Measurements from ENCODE around the gene SH2B3.

The SH2B3 gene

GRCh38 chr12:111405859-111406473, at the start of gene SH2B3:
Gene SH2B3 (plus strand): TSS chr12:111405923. CDS start chr12:111418146, 12,223 bp downstream.
- Histone ChIP-seq H3K9ac (ENCODE audit: low read length) (peak within 1 kb of the TSS; percentile 73), H3K4me1 (ENCODE audit: control insufficient read depth, insufficient read depth, low read length) (peaks cover 23% of the 10 kb centered on the region), H3K36me3 (ENCODE audit: control insufficient read depth, insufficient read depth, low read length) (no peaks in the 10 kb centered on the region), H3K9me3 (ENCODE audit: control insufficient read depth, low read length) (no peaks in the 10 kb centered on the region), H3K27me3 (ENCODE audit: control insufficient read depth, insufficient read depth, low read length) (peaks cover 6% of the 10 kb centered on the region), H3K4me3 (ENCODE audit: low read length) (peak within 1 kb of the TSS; percentile 44)

DNA sequence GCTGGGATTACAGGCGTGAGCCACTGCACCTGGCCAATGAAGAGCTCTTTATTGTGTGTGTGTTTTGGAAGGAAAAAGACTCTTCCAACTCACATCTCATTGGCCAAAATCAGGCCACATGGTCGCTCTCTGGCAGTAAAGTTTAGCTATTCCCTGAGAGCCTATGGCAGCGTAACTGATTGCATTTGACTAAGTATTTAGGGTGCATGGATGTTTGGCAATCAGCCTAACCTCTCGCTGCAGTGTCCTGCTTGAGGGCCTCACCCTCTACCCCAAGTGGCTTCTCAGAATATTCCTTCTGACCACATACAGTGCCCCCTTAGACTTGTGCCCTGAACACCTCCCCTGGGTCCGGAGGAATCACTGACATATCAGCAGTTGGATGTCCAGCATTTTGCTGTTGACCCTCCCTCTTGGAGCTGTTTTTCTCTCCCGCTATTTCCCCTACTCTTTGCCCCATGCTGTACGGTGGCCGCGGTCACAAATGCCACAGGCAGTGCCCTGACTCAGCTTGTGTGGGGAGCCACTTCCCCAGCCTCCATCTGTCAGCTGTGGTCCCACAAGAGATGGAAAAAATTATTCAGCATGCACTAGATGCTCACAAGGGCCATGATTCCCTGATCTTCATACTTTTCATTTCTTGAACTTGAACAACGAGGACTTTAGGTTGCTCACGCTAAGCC, 46.4 kb upstream of the SH2B3 start:
- Histone ChIP-seq H3K9me3 (ENCODE audit: control insufficient read depth, low read length) (no peaks in the 10 kb centered on the region), H3K4me1 (ENCODE audit: control insufficient read depth, insufficient read depth, low read length) (peaks cover 17% of the 10 kb centered on the region), H3K9ac (ENCODE audit: low read length) (no peak overlapping the region), H3K36me3 (ENCODE audit: control insufficient read depth, insufficient read depth, low read length) (no peaks in the 10 kb centered on the region), H3K4me3 (ENCODE audit: low read length) (no peak overlapping the region), H3K27me3 (ENCODE audit: control insufficient read depth, insufficient read depth, low read length) (no peaks in the 10 kb centered on the region)

GRCh38 chr12:111359914-111360276, 45.8 kb upstream of the SH2B3 start:
- H3K36me3 ChIP-seq (ENCODE audit: control insufficient read depth, insufficient read depth, low read length) = no peaks in the 10 kb centered on the region
- H3K9me3 ChIP-seq (ENCODE audit: control insufficient read depth, low read length) = no peaks in the 10 kb centered on the region
- no peaks in the 10 kb centered on the region for H3K27me3 ChIP-seq (ENCODE audit: control insufficient read depth, insufficient read depth, low read length)
- no peak overlapping the region for H3K9ac ChIP-seq (ENCODE audit: low read length)
- peaks cover 23% of the 10 kb centered on the region for H3K4me1 ChIP-seq (ENCODE audit: control insufficient read depth, insufficient read depth, low read length)
- no peak overlapping the region for H3K4me3 ChIP-seq (ENCODE audit: low read length)

DNA sequence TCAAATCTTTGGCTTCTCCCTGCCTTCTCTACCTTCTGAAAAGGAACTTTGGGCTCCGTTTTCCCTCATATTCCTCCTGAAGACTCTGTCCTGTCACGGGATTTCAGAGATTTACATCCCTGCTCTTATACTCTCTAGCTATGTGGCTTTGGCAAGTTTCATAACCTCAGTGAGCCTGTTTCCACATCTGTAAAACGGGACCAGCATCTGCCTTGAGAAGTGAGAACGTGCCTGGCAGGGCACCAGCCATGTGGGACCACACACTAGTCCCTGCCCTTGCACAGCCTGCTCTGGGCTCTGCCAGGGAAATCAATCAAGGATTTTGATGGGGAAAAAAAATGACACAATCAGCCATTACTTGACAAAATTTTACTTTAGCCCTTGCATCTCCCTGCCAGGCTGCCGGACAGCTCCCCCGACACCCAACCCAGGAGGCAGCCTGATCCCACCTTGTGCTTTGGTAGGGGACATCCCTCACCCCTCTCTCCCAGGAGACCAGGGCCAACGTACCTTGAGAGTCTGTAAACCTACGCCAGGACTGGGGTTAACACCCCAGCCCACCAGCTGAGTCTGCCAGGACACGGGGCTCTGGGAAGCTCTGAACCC, 45.3 kb upstream of the SH2B3 start:
- no peaks in the 10 kb centered on the region for H3K36me3 ChIP-seq (ENCODE audit: control insufficient read depth, insufficient read depth, low read length)
- no peak overlapping the region for H3K9ac ChIP-seq (ENCODE audit: low read length)
- no peak overlapping the region for H3K4me3 ChIP-seq (ENCODE audit: low read length)
- H3K27me3 ChIP-seq (ENCODE audit: control insufficient read depth, insufficient read depth, low read length) = no peaks in the 10 kb centered on the region
- no peaks in the 10 kb centered on the region for H3K9me3 ChIP-seq (ENCODE audit: control insufficient read depth, low read length)
- H3K4me1 ChIP-seq (ENCODE audit: control insufficient read depth, insufficient read depth, low read length) = peaks cover 28% of the 10 kb centered on the region

GRCh38 chr12:111361073-111361716, 44.5 kb upstream of the SH2B3 start:
- H3K9me3 ChIP-seq (ENCODE audit: control insufficient read depth, low read length) = no peaks in the 10 kb centered on the region
- no peak overlapping the region for H3K4me3 ChIP-seq (ENCODE audit: low read length)
- H3K27me3 ChIP-seq (ENCODE audit: control insufficient read depth, insufficient read depth, low read length) = no peaks in the 10 kb centered on the region
- peaks cover 28% of the 10 kb centered on the region for H3K4me1 ChIP-seq (ENCODE audit: control insufficient read depth, insufficient read depth, low read length)
- no peak overlapping the region for H3K9ac ChIP-seq (ENCODE audit: low read length)
- H3K36me3 ChIP-seq (ENCODE audit: control insufficient read depth, insufficient read depth, low read length) = no peaks in the 10 kb centered on the region

- H3K9ac ChIP-seq (ENCODE audit: low read length) = peak overlapping the region; percentile 22
- H3K4me3 ChIP-seq (ENCODE audit: low read length) = no peak overlapping the region
- H3K9me3 ChIP-seq (ENCODE audit: control insufficient read depth, low read length) = no peaks in the 10 kb centered on the region
- H3K27me3 ChIP-seq (ENCODE audit: control insufficient read depth, insufficient read depth, low read length) = no peaks in the 10 kb centered on the region
- peaks cover 36% of the 10 kb centered on the region for H3K4me1 ChIP-seq (ENCODE audit: control insufficient read depth, insufficient read depth, low read length)
- no peaks in the 10 kb centered on the region for H3K36me3 ChIP-seq (ENCODE audit: control insufficient read depth, insufficient read depth, low read length)
Measured at GRCh38 chr12:111361717-111362576, 43.8 kb upstream of the SH2B3 start.

- Histone ChIP-seq H3K4me1 (ENCODE audit: control insufficient read depth, insufficient read depth, low read length) (peaks cover 43% of the 10 kb centered on the region), H3K9me3 (ENCODE audit: control insufficient read depth, low read length) (no peaks in the 10 kb centered on the region), H3K4me3 (ENCODE audit: low read length) (no peak overlapping the region), H3K27me3 (ENCODE audit: control insufficient read depth, insufficient read depth, low read length) (no peaks in the 10 kb centered on the region), H3K36me3 (ENCODE audit: control insufficient read depth, insufficient read depth, low read length) (no peaks in the 10 kb centered on the region), H3K9ac (ENCODE audit: low read length) (no peak overlapping the region)
Measured at GRCh38 chr12:111362687-111363475, 42.8 kb upstream of the SH2B3 start.

GRCh38 chr12:111363578-111363977, 42.1 kb upstream of the SH2B3 start:
- H3K9me3 ChIP-seq (ENCODE audit: control insufficient read depth, low read length) = no peaks in the 10 kb centered on the region
- H3K27me3 ChIP-seq (ENCODE audit: control insufficient read depth, insufficient read depth, low read length) = no peaks in the 10 kb centered on the region
- H3K36me3 ChIP-seq (ENCODE audit: control insufficient read depth, insufficient read depth, low read length) = no peaks in the 10 kb centered on the region
- no peak overlapping the region for H3K9ac ChIP-seq (ENCODE audit: low read length)
- H3K4me1 ChIP-seq (ENCODE audit: control insufficient read depth, insufficient read depth, low read length) = peaks cover 43% of the 10 kb centered on the region
- no peak overlapping the region for H3K4me3 ChIP-seq (ENCODE audit: low read length)

DNA sequence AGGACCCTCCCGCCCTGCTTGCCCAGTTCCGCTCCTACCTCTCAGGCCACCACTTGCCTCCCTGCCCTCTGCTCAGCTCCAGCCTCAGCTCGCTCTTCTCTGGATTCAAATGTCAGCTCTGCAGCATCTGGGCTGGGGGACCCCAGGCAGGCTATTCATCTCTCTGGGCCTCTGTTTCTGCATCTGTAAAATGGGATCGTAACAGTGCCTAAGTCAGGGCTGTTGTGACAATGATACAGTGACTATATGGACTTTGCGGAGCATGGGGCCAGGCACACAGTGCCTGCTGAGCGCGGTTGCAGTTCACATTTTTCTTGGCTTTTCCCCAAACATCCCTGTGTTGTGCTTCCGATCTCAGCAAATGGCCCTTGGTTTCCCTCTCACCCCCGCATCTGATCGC, 39.6 kb upstream of the SH2B3 start:
- H3K27me3 ChIP-seq (ENCODE audit: control insufficient read depth, insufficient read depth, low read length) = no peaks in the 10 kb centered on the region
- H3K4me3 ChIP-seq (ENCODE audit: low read length) = no peak overlapping the region
- peaks cover 48% of the 10 kb centered on the region for H3K4me1 ChIP-seq (ENCODE audit: control insufficient read depth, insufficient read depth, low read length)

GRCh38 chr12:111366583-111366982, 39.1 kb upstream of the SH2B3 start:
- no peak overlapping the region for H3K4me3 ChIP-seq (ENCODE audit: low read length)
- no peaks in the 10 kb centered on the region for H3K9me3 ChIP-seq (ENCODE audit: control insufficient read depth, low read length)
- H3K36me3 ChIP-seq (ENCODE audit: control insufficient read depth, insufficient read depth, low read length) = no peaks in the 10 kb centered on the region
- no peaks in the 10 kb centered on the region for H3K27me3 ChIP-seq (ENCODE audit: control insufficient read depth, insufficient read depth, low read length)
- peaks cover 44% of the 10 kb centered on the region for H3K4me1 ChIP-seq (ENCODE audit: control insufficient read depth, insufficient read depth, low read length)
- peak overlapping the region; percentile 86 for H3K9ac ChIP-seq (ENCODE audit: low read length)

More for the DNA sequence above, 39.6 kb upstream of the SH2B3 start:
- Histone ChIP-seq H3K9ac (ENCODE audit: low read length) (no peak overlapping the region), H3K9me3 (ENCODE audit: control insufficient read depth, low read length) (no peaks in the 10 kb centered on the region), H3K36me3 (ENCODE audit: control insufficient read depth, insufficient read depth, low read length) (no peaks in the 10 kb centered on the region)

DNA sequence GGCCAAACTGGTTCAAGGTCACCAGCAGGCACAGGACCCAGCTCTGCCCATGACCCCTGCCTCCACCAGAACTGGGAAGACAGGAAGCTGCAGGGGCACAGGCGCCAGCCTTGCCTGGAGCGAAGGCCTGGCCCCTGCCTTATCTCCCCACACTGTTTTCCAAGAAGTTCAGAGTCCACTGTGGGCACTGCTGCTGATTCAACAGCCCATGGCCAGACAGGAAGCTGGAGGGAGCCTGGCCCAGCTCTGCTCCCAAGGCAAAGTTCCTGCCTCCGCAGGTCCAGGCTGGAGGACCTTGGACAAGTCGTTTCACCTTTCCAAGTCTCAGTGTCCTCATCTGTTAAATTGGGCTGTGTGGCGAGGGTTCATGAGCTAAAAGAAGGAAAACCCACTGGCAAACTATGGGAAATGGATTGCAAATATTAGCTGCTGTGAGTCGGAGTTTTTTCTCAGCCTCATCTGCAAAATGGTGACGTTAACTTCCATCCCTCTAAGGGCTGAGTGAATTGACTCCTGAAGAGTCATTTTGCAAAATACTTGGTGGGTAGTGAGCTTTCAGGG, 38.0 kb upstream of the SH2B3 start:
- H3K36me3 ChIP-seq (ENCODE audit: control insufficient read depth, insufficient read depth, low read length) = no peaks in the 10 kb centered on the region
- peak overlapping the region; percentile 63 for H3K4me3 ChIP-seq (ENCODE audit: low read length)
- H3K9me3 ChIP-seq (ENCODE audit: control insufficient read depth, low read length) = no peaks in the 10 kb centered on the region
- peak overlapping the region; percentile 86 for H3K9ac ChIP-seq (ENCODE audit: low read length)
- peaks cover 34% of the 10 kb centered on the region for H3K4me1 ChIP-seq (ENCODE audit: control insufficient read depth, insufficient read depth, low read length)
- H3K27me3 ChIP-seq (ENCODE audit: control insufficient read depth, insufficient read depth, low read length) = no peaks in the 10 kb centered on the region
